ENCODE results near the gene PAPPA.

GRCh38 chr9:116411506-116411905 is 257.9 kb downstream of the PAPPA start:
- TF ChIP-seq POLR2A (IDR thresholded peaks at IDR 0.05; ENCODE audit: low read depth, low read length) = no peak
- TF ChIP-seq POLR2AphosphoS5 (IDR thresholded peaks at IDR 0.05; ENCODE audit: low read depth, low read length) = no peak
- TF ChIP-seq POU2F2 (IDR thresholded peaks at IDR 0.05; ENCODE audit: low read depth, low read length) = no peak
